ENCODE measurements around the gene HOOK2. TPM values are rescaled to one million over a fixed set of nuclear protein-coding genes. Genes with fewer than 3 reads are reported as not detected.

Gene HOOK2
- total and polyA plus RNA-seq, 10 donors = 7.1 to 27.4 (median 23.4) TPM

GRCh38 chr19:12783849-12784393 is 8.6 kb upstream of the HOOK2 start:
- H3K36me3 ChIP-seq = no peaks in the 10 kb centered on the region
- peak; percentile 85 for DNase-seq
- peak overlapping the region; percentile 95 to 100 (median 100) for H3K27ac ChIP-seq

DNA sequence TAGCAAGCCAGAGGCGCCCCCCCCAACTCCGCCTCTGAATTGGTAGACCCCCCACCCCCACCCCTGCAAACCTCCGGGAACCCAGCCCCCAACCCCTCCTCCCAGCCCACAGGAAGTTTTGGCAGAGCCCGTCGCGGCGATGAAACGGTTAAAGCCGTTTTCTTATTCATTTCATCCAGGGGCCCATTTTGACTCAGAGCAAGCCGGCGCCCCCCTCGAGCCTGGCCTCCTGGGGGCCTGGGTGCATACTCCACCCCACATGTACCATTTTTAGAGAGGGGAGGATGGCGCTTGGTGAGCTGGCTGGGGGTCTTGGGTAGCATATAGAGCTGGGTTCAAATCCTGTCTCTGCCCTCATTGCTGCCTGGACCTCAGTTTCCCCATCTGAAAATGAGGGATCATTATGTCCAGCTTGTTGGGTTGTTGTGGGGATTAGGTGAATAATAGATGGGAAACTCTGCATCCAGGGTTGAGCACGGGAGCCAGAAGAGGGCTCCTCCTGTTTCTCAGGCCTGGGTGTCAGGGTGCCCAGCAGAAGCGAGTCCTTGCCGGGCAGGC is 8.0 kb upstream of the HOOK2 start:
- Histone ChIP-seq H3K27me3 (replicated peaks in 1 of 7) (no peaks in the 10 kb centered on the region), H3K36me3 (no peaks in the 10 kb centered on the region), H3K9me3 (no peaks in the 10 kb centered on the region), H3K27ac (peak overlapping the region; percentile 95 to 100 (median 100)), H3K4me1 (peaks cover 72 to 97% (median 90%) of the 10 kb centered on the region in 6 donors), H3K4me3 (peak overlapping the region in 5 of 8 donors; percentile 35 to 66 (median 48))
- TF ChIP-seq CTCF (IDR thresholded peaks at IDR 0.05 in 8 of 11, conservative IDR thresholded peaks at IDR 0.05 in 3 of 11) (no peak), POLR2AphosphoS5 (IDR thresholded peaks at IDR 0.05) (no peak), POLR2A (IDR thresholded peaks at IDR 0.05) (no peak)
- DNase-seq = no peak
- 6 to 20% (median 12%) methylated on average over 8 to 16 of the region's 16 CpGs for WGBS, 5 donors
- intact Hi-C loops (cut with DNase I; ENCODE audit: low total_unique reads) = no loop called here

More at GRCh38 chr19:12783849-12784393, 8.6 kb upstream of the HOOK2 start:
- no peaks in the 10 kb centered on the region for H3K27me3 ChIP-seq (replicated peaks in 1 of 7)
- H3K4me3 ChIP-seq = peak overlapping the region in 2 of 8 donors; percentile 50 to 66
- 30 to 46% (median 38%) methylated on average over 2 to 19 of the region's 19 CpGs for WGBS, 5 donors
- H3K4me1 ChIP-seq = peaks cover 71 to 97% (median 90%) of the 10 kb centered on the region in 6 donors
- intact Hi-C loops (cut with DNase I; ENCODE audit: low total_unique reads) = no loop called here
- TF ChIP-seq POLR2A (IDR thresholded peaks at IDR 0.05) = no peak
- no peak for TF ChIP-seq CTCF (IDR thresholded peaks at IDR 0.05 in 8 of 11, conservative IDR thresholded peaks at IDR 0.05 in 3 of 11)
- peak; percentile 41 to 79 (median 45) for TF ChIP-seq POLR2AphosphoS5 (IDR thresholded peaks at IDR 0.05)
- H3K9me3 ChIP-seq = no peaks in the 10 kb centered on the region

GRCh38 chr19:12782424-12783290 is 7.3 kb upstream of the HOOK2 start:
- intact Hi-C loops (cut with DNase I; ENCODE audit: low total_unique reads) = no loop called here
- peak; percentile 98 for DNase-seq
- Histone ChIP-seq H3K9me3 (no peaks in the 10 kb centered on the region), H3K4me1 (peaks cover 67 to 97% (median 88%) of the 10 kb centered on the region in 6 donors), H3K27ac (peak overlapping the region; percentile 95 to 100 (median 100)), H3K27me3 (replicated peaks in 1 of 7) (no peaks in the 10 kb centered on the region), H3K4me3 (peak overlapping the region; percentile 30 to 66 (median 45)), H3K36me3 (no peaks in the 10 kb centered on the region)
- TF ChIP-seq POLR2AphosphoS5 (IDR thresholded peaks at IDR 0.05) (peak; percentile 89 to 99 (median 98)), CTCF (IDR thresholded peaks at IDR 0.05 in 8 of 11, conservative IDR thresholded peaks at IDR 0.05 in 3 of 11) (peak in 6 of 11 experiments; percentile 3 to 49 (median 31)), POLR2A (IDR thresholded peaks at IDR 0.05) (peak; percentile 42 to 88 (median 55))
- WGBS, 5 donors = 0 to 2% (median 1%) methylated on average over 61 to 88 of the region's 88 CpGs

- Histone ChIP-seq H3K4me1 (peaks cover 65 to 97% (median 88%) of the 10 kb centered on the region in 6 donors), H3K36me3 (no peaks in the 10 kb centered on the region), H3K27me3 (replicated peaks in 1 of 7) (no peaks in the 10 kb centered on the region), H3K9me3 (no peaks in the 10 kb centered on the region), H3K4me3 (peak overlapping the region; percentile 30 to 66 (median 45)), H3K27ac (peak overlapping the region; percentile 95 to 100 (median 100))
- 0 to 3% (median 1%) methylated on average over 8 to 12 of the region's 12 CpGs for WGBS, 5 donors
- intact Hi-C loops (cut with DNase I; ENCODE audit: low total_unique reads) = no loop called here
- TF ChIP-seq CTCF (IDR thresholded peaks at IDR 0.05 in 8 of 11, conservative IDR thresholded peaks at IDR 0.05 in 3 of 11) (no peak), POLR2AphosphoS5 (IDR thresholded peaks at IDR 0.05) (peak in 1 of 3 donors; percentile 98), POLR2A (IDR thresholded peaks at IDR 0.05) (peak in 1 of 3 donors; percentile 88)
- no peak for DNase-seq
Measured at GRCh38 chr19:12782174-12782423, 6.7 kb upstream of the HOOK2 start.

Measured in spleen (tissue), 11 donors.